ENCODE data around the gene CTDNEP1.

Gene CTDNEP1

GRCh38 chr17:7216242-7217112 is 35.1 kb downstream of the CTDNEP1 start:
- no peak for DNase-seq (ENCODE audit: low read depth in 3 of 3, low spot score in 1 of 3)

GRCh38 chr17:7215652-7216180 is 35.8 kb downstream of the CTDNEP1 start:
- DNase-seq (ENCODE audit: low read depth in 3 of 3, low spot score in 1 of 3), result no peak

- DNase-seq (ENCODE audit: low read depth in 3 of 3, low spot score in 1 of 3), result no peak
Measured at GRCh38 chr17:7215136-7215638, 36.3 kb downstream of the CTDNEP1 start.

- DNase-seq (ENCODE audit: low read depth in 3 of 3, low spot score in 1 of 3), result peak; percentile 97 to 98 (median 98)
Measured at GRCh38 chr17:7214300-7215135, 37.0 kb downstream of the CTDNEP1 start.

GRCh38 chr17:7213895-7214299 is 37.6 kb downstream of the CTDNEP1 start:
- DNase-seq (ENCODE audit: low read depth in 3 of 3, low spot score in 1 of 3), result no peak

GRCh38 chr17:7211491-7212273 is 39.9 kb downstream of the CTDNEP1 start:
- no peak for DNase-seq (ENCODE audit: low read depth in 3 of 3, low spot score in 1 of 3)

- DNase-seq (ENCODE audit: low read depth in 3 of 3, low spot score in 1 of 3), result no peak
Measured at GRCh38 chr17:7208754-7209460, 42.6 kb downstream of the CTDNEP1 start.

GRCh38 chr17:7208027-7208571 is 43.4 kb downstream of the CTDNEP1 start:
- no peak for DNase-seq (ENCODE audit: low read depth in 3 of 3, low spot score in 1 of 3)

- no peak for DNase-seq (ENCODE audit: low read depth in 3 of 3, low spot score in 1 of 3)
Measured at GRCh38 chr17:7207120-7208001, 44.2 kb downstream of the CTDNEP1 start.

GRCh38 chr17:7205561-7205960 is 46.0 kb downstream of the CTDNEP1 start:
- DNase-seq (ENCODE audit: low read depth in 3 of 3, low spot score in 1 of 3), result no peak

GRCh38 chr17:7204828-7205461 is 46.6 kb downstream of the CTDNEP1 start:
- DNase-seq (ENCODE audit: low read depth in 3 of 3, low spot score in 1 of 3), result peak; percentile 80 to 90 (median 85)

GRCh38 chr17:7204336-7204735 is 47.2 kb downstream of the CTDNEP1 start:
- no peak for DNase-seq (ENCODE audit: low read depth in 3 of 3, low spot score in 1 of 3)

GRCh38 chr17:7203391-7203790 is 48.1 kb downstream of the CTDNEP1 start:
- no peak for DNase-seq (ENCODE audit: low read depth in 3 of 3, low spot score in 1 of 3)

GRCh38 chr17:7196651-7197401 is 54.7 kb downstream of the CTDNEP1 start:
- no peak for DNase-seq (ENCODE audit: low read depth in 3 of 3, low spot score in 1 of 3)

- no peak for DNase-seq (ENCODE audit: low read depth in 3 of 3, low spot score in 1 of 3)
Measured at GRCh38 chr17:7195971-7196370, 55.6 kb downstream of the CTDNEP1 start.

Measured in stimulated activated CD4-positive, alpha-beta T cell treated with anti-CD3 and anti-CD28 coated beads, TNF-alpha, amount 100 ng/mL, for 1 hour (primary cell).